Stomach (tissue), 4 donors: Measurements from ENCODE around the gene AIF1.

ENCODE experiments used
- EP300 ChIP-seq: sonication (generic); formaldehyde crosslinking; IDR thresholded peaks from one replicate; pipeline ENCODE4 v1.6.1; 2017; ENCODE audit warnings: antibody characterized with exemption
- POLR2A ChIP-seq, 4 donors: fragments of 450-650 bp; IDR thresholded peaks; one replicate each; pipeline ENCODE4 v1.6.1; 2016; ENCODE audit warnings: antibody characterized with exemption in 4 of 4, control low read depth in 2 of 4, mild to moderate bottlenecking in 1 of 4, moderate library complexity in 1 of 4
- POLR2AphosphoS5 ChIP-seq, 3 donors: sonication (generic); formaldehyde crosslinking; IDR thresholded peaks; one replicate each; pipeline ENCODE4 v1.6.1; 2016; ENCODE audit warnings: antibody characterized with exemption in 3 of 3
- TF ChIP-seq, protein P1 (sequence below), 7 experiments: fragments of 450-650 bp in 4 of 7; fragments of 200-600 bp in 3 of 7; sonication (generic) in 3 of 7; IDR thresholded peaks; one replicate each; pipeline ENCODE4 v1.5.1; 2016 to 2019; ENCODE audit warnings: antibody characterized with exemption in 7 of 7, control low read depth in 2 of 7, mild to moderate bottlenecking in 1 of 7

DNA sequence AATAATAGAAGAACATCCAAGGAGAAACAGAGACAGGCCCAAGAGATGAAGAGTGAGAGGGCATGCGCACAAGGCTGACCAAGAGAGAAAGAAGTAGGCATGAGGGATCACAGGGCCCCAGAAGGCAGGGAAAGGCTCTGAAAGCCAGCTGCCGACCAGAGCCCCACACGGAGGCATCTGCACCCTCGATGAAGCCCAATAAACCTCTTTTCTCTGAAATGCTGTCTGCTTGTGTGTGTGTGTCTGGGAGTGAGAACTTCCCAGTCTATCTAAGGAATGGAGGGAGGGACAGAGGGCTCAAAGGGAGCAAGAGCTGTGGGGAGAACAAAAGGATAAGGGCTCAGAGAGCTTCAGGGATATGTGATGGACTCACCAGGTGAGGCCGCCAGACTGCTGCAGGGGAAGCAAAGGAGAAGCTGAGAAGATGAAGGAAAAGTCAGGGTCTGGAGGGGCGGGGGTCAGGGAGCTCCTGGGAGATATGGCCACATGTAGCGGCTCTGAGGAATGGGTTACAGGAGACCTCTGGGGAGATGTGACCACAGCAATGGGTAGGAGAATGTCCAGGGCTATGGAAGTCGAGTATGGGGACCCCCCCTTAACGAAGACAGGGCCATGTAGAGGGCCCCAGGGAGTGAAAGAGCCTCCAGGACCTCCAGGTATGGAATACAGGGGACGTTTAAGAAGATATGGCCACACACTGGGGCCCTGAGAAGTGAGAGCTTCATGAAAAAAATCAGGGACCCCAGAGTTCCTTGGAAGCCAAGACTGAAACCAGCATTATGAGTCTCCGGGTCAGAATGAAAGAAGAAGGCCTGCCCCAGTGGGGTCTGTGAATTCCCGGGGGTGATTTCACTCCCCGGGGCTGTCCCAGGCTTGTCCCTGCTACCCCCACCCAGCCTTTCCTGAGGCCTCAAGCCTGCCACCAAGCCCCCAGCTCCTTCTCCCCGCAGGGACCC lies 40.6 kb upstream of the AIF1 start:
- TF ChIP-seq, protein P1, sequence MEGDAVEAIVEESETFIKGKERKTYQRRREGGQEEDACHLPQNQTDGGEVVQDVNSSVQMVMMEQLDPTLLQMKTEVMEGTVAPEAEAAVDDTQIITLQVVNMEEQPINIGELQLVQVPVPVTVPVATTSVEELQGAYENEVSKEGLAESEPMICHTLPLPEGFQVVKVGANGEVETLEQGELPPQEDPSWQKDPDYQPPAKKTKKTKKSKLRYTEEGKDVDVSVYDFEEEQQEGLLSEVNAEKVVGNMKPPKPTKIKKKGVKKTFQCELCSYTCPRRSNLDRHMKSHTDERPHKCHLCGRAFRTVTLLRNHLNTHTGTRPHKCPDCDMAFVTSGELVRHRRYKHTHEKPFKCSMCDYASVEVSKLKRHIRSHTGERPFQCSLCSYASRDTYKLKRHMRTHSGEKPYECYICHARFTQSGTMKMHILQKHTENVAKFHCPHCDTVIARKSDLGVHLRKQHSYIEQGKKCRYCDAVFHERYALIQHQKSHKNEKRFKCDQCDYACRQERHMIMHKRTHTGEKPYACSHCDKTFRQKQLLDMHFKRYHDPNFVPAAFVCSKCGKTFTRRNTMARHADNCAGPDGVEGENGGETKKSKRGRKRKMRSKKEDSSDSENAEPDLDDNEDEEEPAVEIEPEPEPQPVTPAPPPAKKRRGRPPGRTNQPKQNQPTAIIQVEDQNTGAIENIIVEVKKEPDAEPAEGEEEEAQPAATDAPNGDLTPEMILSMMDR (IDR thresholded peaks at IDR 0.05), result no peak
- TF ChIP-seq POLR2AphosphoS5 (IDR thresholded peaks at IDR 0.05) (no peak), POLR2A (IDR thresholded peaks at IDR 0.05) (no peak), EP300 (no peak)
